SK-N-MC (cell line): ENCODE data around the gene PLPPR3.

Experiments
- DNase-seq: peaks from one replicate; pipeline ENCODE4 v3.0.0-alpha.2; 2011; ENCODE audit warnings: low read depth, low spot score
- H3K27ac ChIP-seq: fragments of 200-600 bp; sonication (generic); 2 replicates; pipeline ENCODE4 v1.5.1; 2016; ENCODE audit warnings: mixed run types
- H3K36me3 ChIP-seq: fragments of 200-600 bp; sonication (generic); 2 replicates; pipeline ENCODE4 v1.6.1; 2017; ENCODE audit warnings: antibody characterized with exemption, low read length, mixed read lengths; ENCODE audit not compliant: insufficient read depth
- H3K4me3 ChIP-seq: fragments of 200-600 bp; sonication (generic); 2 replicates; pipeline ENCODE4 v1.5.1; 2016
- H3K9ac ChIP-seq: fragments of 200-600 bp; sonication (generic); 2 replicates; pipeline ENCODE4 v1.8.0; 2017; ENCODE audit warnings: mixed run types, mixed read lengths; ENCODE audit not compliant: insufficient read length
- H3K9me3 ChIP-seq: fragments of 200-600 bp; sonication (generic); 2 replicates; pipeline ENCODE4 v1.6.1; 2017; ENCODE audit warnings: low read depth, mild to moderate bottlenecking, antibody characterized with exemption, low read length, moderate library complexity, mixed read lengths
- EZH2 ChIP-seq: fragments of 200-600 bp; sonication (generic); IDR thresholded peaks from one replicate; pipeline ENCODE4 v1.6.1; 2017; ENCODE audit warnings: antibody characterized with exemption
- FOXP2 ChIP-seq: optimal IDR thresholded peaks from 2 replicates; pipeline ENCODE3; 2011; ENCODE audit warnings: mild to moderate bottlenecking, moderate library complexity; ENCODE audit not compliant: insufficient read depth; ENCODE audit errors: extremely low read length, control extremely low read depth
- POLR2AphosphoS5 ChIP-seq: IDR thresholded peaks from 2 replicates; pipeline ENCODE4 v1.6.1; 2012; ENCODE audit warnings: mild to moderate bottlenecking, low read depth, low read length, borderline replicate concordance

The PLPPR3 gene

GRCh38 chr19:866769-867300, 45.1 kb upstream of the PLPPR3 start:
- Histone ChIP-seq H3K36me3 (peaks cover 27% of the 10 kb centered on the region), H3K9ac (no peak overlapping the region), H3K9me3 (no peaks in the 10 kb centered on the region), H3K4me3 (no peak overlapping the region), H3K27ac (peak overlapping the region; percentile 56)
- TF ChIP-seq POLR2AphosphoS5 (no peak), FOXP2 (no peak), EZH2 (no peak)
- DNase-seq = no peak

- no peak overlapping the region for H3K9ac ChIP-seq
- peaks cover 7% of the 10 kb centered on the region; the same call in 1 of the 2 replicates for H3K36me3 ChIP-seq
- no peaks in the 10 kb centered on the region for H3K9me3 ChIP-seq
- no peak overlapping the region for H3K27ac ChIP-seq
- no peak for DNase-seq
- TF ChIP-seq FOXP2 (no peak), EZH2 (no peak), POLR2AphosphoS5 (no peak)
- H3K4me3 ChIP-seq = no peak overlapping the region
These were observed 41.5 kb upstream of the PLPPR3 start for GRCh38 chr19:863315-863620.

- H3K9ac ChIP-seq = no peak overlapping the region
- peaks cover 2% of the 10 kb centered on the region; the same call in 1 of the 2 replicates for H3K36me3 ChIP-seq
- no peak overlapping the region for H3K4me3 ChIP-seq
- H3K9me3 ChIP-seq = no peaks in the 10 kb centered on the region
- TF ChIP-seq FOXP2 (no peak), EZH2 (no peak), POLR2AphosphoS5 (no peak)
- no peak overlapping the region for H3K27ac ChIP-seq
- no peak for DNase-seq
These were observed 41.0 kb upstream of the PLPPR3 start for GRCh38 chr19:862581-863314.

GRCh38 chr19:861756-862580, 40.2 kb upstream of the PLPPR3 start:
- H3K9me3 ChIP-seq = no peaks in the 10 kb centered on the region
- H3K27ac ChIP-seq = no peak overlapping the region
- H3K4me3 ChIP-seq = no peak overlapping the region

GRCh38 chr19:861141-861755, 39.5 kb upstream of the PLPPR3 start:
- TF ChIP-seq EZH2 = no peak
- no peak for TF ChIP-seq FOXP2
- TF ChIP-seq POLR2AphosphoS5 = no peak
- H3K4me3 ChIP-seq = peak overlapping the region; percentile 75
- H3K9ac ChIP-seq = no peak overlapping the region
- no peaks in the 10 kb centered on the region for H3K9me3 ChIP-seq
- no peaks in the 10 kb centered on the region for H3K36me3 ChIP-seq
- no peak overlapping the region for H3K27ac ChIP-seq
- no peak for DNase-seq

More at GRCh38 chr19:861756-862580, 40.2 kb upstream of the PLPPR3 start:
- no peak for TF ChIP-seq FOXP2
- Histone ChIP-seq H3K36me3 (no peaks in the 10 kb centered on the region), H3K9ac (no peak overlapping the region)
- no peak for DNase-seq

GRCh38 chr19:858868-859843, 37.4 kb upstream of the PLPPR3 start, which contains the start of gene CFD:
Gene CFD (plus strand): TSS chr19:859664. CDS start chr19:859690, 26 bp downstream.
- H3K9ac ChIP-seq = peak within 1 kb of the TSS; percentile 19
- DNase-seq = no peak

GRCh38 chr19:858284-858683, 36.5 kb upstream of the PLPPR3 start:
- DNase-seq = no peak
- no peak overlapping the region for H3K27ac ChIP-seq
- no peaks in the 10 kb centered on the region for H3K36me3 ChIP-seq
- H3K9me3 ChIP-seq = no peaks in the 10 kb centered on the region
- H3K9ac ChIP-seq = no peak overlapping the region
- TF ChIP-seq EZH2 (no peak), FOXP2 (no peak), POLR2AphosphoS5 (no peak)
- no peak overlapping the region for H3K4me3 ChIP-seq

More at GRCh38 chr19:858868-859843, 37.4 kb upstream of the PLPPR3 start, which contains the start of gene CFD:
- Histone ChIP-seq H3K9me3 (no peaks in the 10 kb centered on the region), H3K4me3 (peak within 1 kb of the TSS; percentile 75), H3K27ac (peak within 1 kb of the TSS; percentile 10; the same call in 1 of the 2 replicates), H3K36me3 (no peaks in the 10 kb centered on the region)
- TF ChIP-seq POLR2AphosphoS5 (no peak), FOXP2 (no peak), EZH2 (no peak)
